T-cell (primary cell): ENCODE measurements around the gene EIPR1. TPM values are rescaled to one million over a fixed set of nuclear protein-coding genes. Genes with fewer than 3 reads are reported as not detected.
A peak's percentile ranks its signal among the peaks of the same experiment; 100 is the strongest.

ENCODE experiments used
- ATAC-seq, 4 experiments: fragments of 200-7000 bp in 3 of 4; fragments of 150-1000 bp in 1 of 4; cut with Tn5 transposase; replicated peaks in 1 of 4; 1 replicate in 3 of 4; 2 replicates in 1 of 4; pipeline ENCODE4 v1.10.0; 2021; ENCODE audit warnings: moderate library complexity in 3 of 4, mild to moderate bottlenecking in 2 of 4, moderate number of reproducible peaks in 1 of 4
- CTCF ChIA-PET, 2 donors: fragments of 300-600 bp; sonication (Branson Sonifier 250); formaldehyde crosslinking; loops; one replicate each; lab custom pipeline; 2022; ENCODE audit warnings: antibody characterized with exemption in 2 of 2; lab: Charles Lee
- POLR2A ChIA-PET, 2 donors: fragments of 300-600 bp; sonication (Branson Sonifier 250); formaldehyde crosslinking; loops; one replicate each; lab custom pipeline; 2022; ENCODE audit warnings: antibody characterized with exemption in 2 of 2; lab: Charles Lee
- DNase-seq, 35 experiments: peaks; one replicate each; pipeline versions ENCODE4 v3.0.0 to v3.0.0-alpha.2; 2013 to 2023
- H3K27ac ChIP-seq: one replicate; pipeline ENCODE4 v1.5.1; 2013; ENCODE audit warnings: low read length
- H3K27me3 ChIP-seq, 2 experiments: replicated peaks in 1 of 2; 1 replicate in 1 of 2; 2 replicates in 1 of 2; pipeline versions ENCODE4 v1.6.1 to v1.7.0; 2013; ENCODE audit warnings: low read length in 1 of 2, mixed read lengths in 1 of 2; ENCODE audit not compliant: control insufficient read depth in 2 of 2, insufficient read depth in 2 of 2; ENCODE audit errors: extremely low read depth in 1 of 2
- H3K36me3 ChIP-seq, 2 donors: 1 replicate in 1 of 2; 2 replicates in 1 of 2; pipeline versions ENCODE4 v1.6.1 to v1.7.0; 2013; ENCODE audit warnings: low read length in 1 of 2; ENCODE audit not compliant: control insufficient read depth in 2 of 2, insufficient read depth in 1 of 2; ENCODE audit errors: extremely low read depth in 1 of 2
- H3K4me1 ChIP-seq, 2 experiments: 1 replicate in 1 of 2; 2 replicates in 1 of 2; pipeline versions ENCODE4 v1.6.1 to v1.7.0; 2013; ENCODE audit warnings: low read length in 2 of 2, mixed read lengths in 1 of 2; ENCODE audit not compliant: insufficient read depth in 2 of 2, control insufficient read depth in 1 of 2; ENCODE audit errors: extremely low read depth in 1 of 2
- H3K4me3 ChIP-seq, 2 donors: 1 replicate in 1 of 2; 2 replicates in 1 of 2; pipeline versions ENCODE4 v1.5.1 to v1.7.0; 2013; ENCODE audit warnings: mild to moderate bottlenecking in 2 of 2, low read length in 1 of 2, moderate library complexity in 1 of 2; ENCODE audit not compliant: control insufficient read depth in 1 of 2; ENCODE audit errors: extremely low read depth in 1 of 2
- H3K9me3 ChIP-seq: 2 replicates; pipeline ENCODE4 v1.7.0; 2013
- H3K27ac Mint-ChIP-seq, 2 donors: one replicate each; pipeline ENCODE4 v1.8.0; 2020 to 2021; ENCODE audit warnings: mild to moderate bottlenecking in 2 of 2, mixed read lengths in 2 of 2
- H3K27me3 Mint-ChIP-seq, 2 donors: one replicate each; pipeline ENCODE4 v1.8.0; 2021 to 2022; ENCODE audit warnings: mixed read lengths in 2 of 2
- H3K36me3 Mint-ChIP-seq: one replicate; pipeline ENCODE4 v1.8.0; 2021; ENCODE audit warnings: mixed read lengths
- H3K4me1 Mint-ChIP-seq, 3 donors: one replicate each; pipeline ENCODE4 v1.8.0; 2020 to 2022; ENCODE audit warnings: mixed read lengths in 3 of 3, mild to moderate bottlenecking in 1 of 3
- H3K4me3 Mint-ChIP-seq, 3 donors: one replicate each; pipeline ENCODE4 v1.8.0; 2020 to 2022; ENCODE audit warnings: mild to moderate bottlenecking in 3 of 3, mixed read lengths in 3 of 3, moderate library complexity in 3 of 3
- H3K9me3 Mint-ChIP-seq, 3 donors: one replicate each; pipeline ENCODE4 v1.8.0; 2020 to 2022; ENCODE audit warnings: mixed read lengths in 3 of 3
- WGBS: methylation state at CpG from one replicate; pipeline ENCODE4 v1.1.5; 2013; ENCODE audit warnings: missing lambda C conversion rate; ENCODE audit not compliant: insufficient coverage; 5-methylcytosine and 5-hydroxymethylcytosine counted together
- total RNA-seq, 35 experiments: library from RNA in 6 of 35; stranded (reverse) in 6 of 35; fragments of 120-200 nt in 1 of 35; gene quantifications; one replicate each; pipeline versions ENCODE4 v1.2.1 to v1.2.4 and lab custom pipeline; 2013 to 2026

EIPR1 gene
- total RNA-seq, 5 donors from 2014 or later (not counting 1 experiment from before 2014, with no cell fraction given): 26.0 to 36.4 (median 27.8) TPM

GRCh38 chr2:3265471-3265870, 112.1 kb downstream of the EIPR1 start:
- Mint-ChIP-seq H3K4me3 (no peak overlapping the region), H3K4me1 (peaks cover 0 to 16% (median 4%) of the 10 kb centered on the region in 3 donors), H3K9me3 (no peaks in the 10 kb centered on the region), H3K27ac (no peak overlapping the region), H3K36me3 (peaks cover 38% of the 10 kb centered on the region), H3K27me3 (no peaks in the 10 kb centered on the region)
- POLR2A ChIA-PET: no interaction called here
- Histone ChIP-seq H3K9me3 (no peaks in the 10 kb centered on the region), H3K27ac (no peak overlapping the region), H3K36me3 (peaks cover 4 to 8% of the 10 kb centered on the region in 2 donors), H3K4me3 (no peak overlapping the region), H3K4me1 (no peaks in the 10 kb centered on the region), H3K27me3 (no peaks in the 10 kb centered on the region)
- no peak for ATAC-seq
- no peak for DNase-seq
- 81% methylated on average over 6 of the region's 8 CpGs for WGBS
- CTCF ChIA-PET: no interaction called here

GRCh38 chr2:3264010-3264744, 113.4 kb downstream of the EIPR1 start:
- WGBS: 75% methylated on average over 4 of the region's 12 CpGs

DNA sequence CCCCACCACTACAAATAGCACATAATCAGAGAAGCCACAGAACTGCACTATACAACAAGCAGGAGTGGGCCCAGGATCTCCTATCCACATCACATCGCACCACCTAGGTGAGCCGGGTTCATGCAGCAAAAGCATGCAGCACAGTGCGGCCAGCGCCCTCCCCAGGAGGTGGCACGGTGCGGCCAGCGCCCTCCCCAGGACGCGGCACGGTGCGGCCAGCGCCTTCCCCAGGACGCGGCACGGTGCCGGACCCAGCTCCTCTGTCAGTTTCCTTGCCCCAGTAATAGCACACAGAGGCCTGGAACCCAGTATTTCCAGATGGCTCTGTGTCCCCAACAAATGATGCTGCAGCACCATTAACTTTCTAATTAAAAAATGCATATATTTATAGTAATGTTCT, 114.1 kb downstream of the EIPR1 start:
- Mint-ChIP-seq H3K36me3 (peaks cover 39% of the 10 kb centered on the region), H3K27me3 (no peaks in the 10 kb centered on the region), H3K27ac (no peak overlapping the region), H3K9me3 (no peaks in the 10 kb centered on the region), H3K4me3 (no peak overlapping the region), H3K4me1 (peaks cover 0 to 16% (median 8%) of the 10 kb centered on the region in 3 donors)
- ATAC-seq (no peak), DNase-seq (no peak)
- Histone ChIP-seq H3K4me1 (no peaks in the 10 kb centered on the region), H3K27me3 (no peaks in the 10 kb centered on the region), H3K27ac (no peak overlapping the region), H3K9me3 (no peaks in the 10 kb centered on the region), H3K4me3 (no peak overlapping the region), H3K36me3 (peaks cover 4 to 8% of the 10 kb centered on the region in 2 donors)
- CTCF ChIA-PET: no interaction called here
- POLR2A ChIA-PET: no interaction called here
- 96% methylated on average over 14 of the region's 16 CpGs for WGBS

More at GRCh38 chr2:3264010-3264744, 113.4 kb downstream of the EIPR1 start:
- ATAC-seq: no peak
- H3K4me1 Mint-ChIP-seq: peaks cover 0 to 16% (median 8%) of the 10 kb centered on the region in 3 donors
- H3K9me3 Mint-ChIP-seq: no peaks in the 10 kb centered on the region
- H3K27ac Mint-ChIP-seq: no peak overlapping the region
- Histone ChIP-seq H3K9me3 (no peaks in the 10 kb centered on the region), H3K27me3 (no peaks in the 10 kb centered on the region), H3K4me3 (no peak overlapping the region), H3K36me3 (peaks cover 4 to 8% of the 10 kb centered on the region in 2 donors), H3K4me1 (no peaks in the 10 kb centered on the region), H3K27ac (no peak overlapping the region)
- ChIA-PET POLR2A (no interaction called here), CTCF (no interaction called here)
- no peaks in the 10 kb centered on the region for H3K27me3 Mint-ChIP-seq
- H3K4me3 Mint-ChIP-seq: no peak overlapping the region
- DNase-seq: no peak
- peaks cover 34% of the 10 kb centered on the region for H3K36me3 Mint-ChIP-seq

DNA sequence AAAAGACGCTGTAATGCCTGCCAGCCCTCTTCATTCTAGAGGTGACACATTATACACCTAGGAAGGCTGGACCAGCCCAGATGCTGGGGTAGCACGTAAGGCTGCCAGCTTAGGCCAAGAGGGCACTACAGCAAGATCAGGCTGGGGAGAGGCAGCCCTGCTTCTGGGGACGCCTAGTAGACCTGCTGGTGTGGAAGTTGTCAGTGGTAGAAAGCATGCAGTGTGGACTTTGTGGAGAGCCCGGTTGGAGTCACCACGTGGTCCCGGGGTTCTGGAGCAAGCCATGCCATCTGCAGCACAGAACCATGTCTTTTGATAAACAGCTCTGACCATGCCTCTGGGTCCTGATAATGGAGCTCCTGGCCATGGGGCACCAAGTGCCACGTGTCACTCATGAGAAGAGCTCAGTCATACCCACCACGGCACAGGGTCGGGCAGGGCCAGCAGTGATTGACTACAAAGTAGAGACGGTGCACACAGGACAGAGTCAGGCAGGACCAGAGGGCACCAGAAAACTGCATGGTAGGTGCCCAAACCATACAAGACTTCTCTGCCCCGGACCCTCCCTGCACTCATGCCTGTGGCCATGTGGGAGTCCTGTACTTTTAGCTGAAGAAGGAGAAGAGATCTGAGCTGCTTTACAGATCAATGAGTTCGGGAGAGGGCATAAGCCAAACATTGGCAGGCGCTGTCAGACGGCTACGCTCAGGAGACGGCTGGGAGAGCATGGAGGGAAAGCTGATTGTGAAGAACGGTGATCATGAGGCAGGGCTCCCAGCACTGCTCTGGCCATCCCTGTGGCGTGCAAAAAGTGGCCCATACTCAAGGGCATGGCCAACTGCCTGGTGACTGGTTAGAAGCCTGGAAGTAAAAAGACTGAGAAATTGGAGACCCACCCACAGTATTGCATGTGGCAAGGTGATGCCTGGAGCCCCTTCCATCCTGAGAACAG, 114.9 kb downstream of the EIPR1 start:
- DNase-seq (no peak), ATAC-seq (no peak)
- no peaks in the 10 kb centered on the region for H3K9me3 ChIP-seq
- H3K4me1 Mint-ChIP-seq: peaks cover 0 to 16% (median 8%) of the 10 kb centered on the region in 3 donors
- WGBS: 96% methylated on average over 12 of the region's 18 CpGs
- no peaks in the 10 kb centered on the region for H3K9me3 Mint-ChIP-seq
- peaks cover 4 to 8% of the 10 kb centered on the region in 2 donors for H3K36me3 ChIP-seq
- peaks cover 44% of the 10 kb centered on the region for H3K36me3 Mint-ChIP-seq
- no peaks in the 10 kb centered on the region for H3K4me1 ChIP-seq
- H3K27ac Mint-ChIP-seq: no peak overlapping the region
- POLR2A ChIA-PET: no interaction called here
- H3K27me3 Mint-ChIP-seq: no peaks in the 10 kb centered on the region
- CTCF ChIA-PET: no interaction called here
- no peak overlapping the region for H3K27ac ChIP-seq
- no peak overlapping the region for H3K4me3 Mint-ChIP-seq
- H3K27me3 ChIP-seq: no peaks in the 10 kb centered on the region
- no peak overlapping the region for H3K4me3 ChIP-seq

- CTCF ChIA-PET: no interaction called here
- peaks cover 57% of the 10 kb centered on the region for H3K36me3 Mint-ChIP-seq
- Histone ChIP-seq H3K4me3 (no peak overlapping the region), H3K36me3 (peaks cover 3 to 13% of the 10 kb centered on the region in 2 donors), H3K4me1 (no peaks in the 10 kb centered on the region), H3K27ac (no peak overlapping the region), H3K27me3 (no peaks in the 10 kb centered on the region), H3K9me3 (no peaks in the 10 kb centered on the region)
- peaks cover 0 to 14% (median 8%) of the 10 kb centered on the region in 3 donors for H3K4me1 Mint-ChIP-seq
- POLR2A ChIA-PET: no interaction called here
- H3K9me3 Mint-ChIP-seq: no peaks in the 10 kb centered on the region
- H3K4me3 Mint-ChIP-seq: no peak overlapping the region
- no peak overlapping the region for H3K27ac Mint-ChIP-seq
- ATAC-seq: no peak
- no peak for DNase-seq
- WGBS: 98% methylated on average over 6 of the region's 8 CpGs
- no peaks in the 10 kb centered on the region for H3K27me3 Mint-ChIP-seq
Measured at GRCh38 chr2:3261511-3261910, 116.1 kb downstream of the EIPR1 start.

DNA sequence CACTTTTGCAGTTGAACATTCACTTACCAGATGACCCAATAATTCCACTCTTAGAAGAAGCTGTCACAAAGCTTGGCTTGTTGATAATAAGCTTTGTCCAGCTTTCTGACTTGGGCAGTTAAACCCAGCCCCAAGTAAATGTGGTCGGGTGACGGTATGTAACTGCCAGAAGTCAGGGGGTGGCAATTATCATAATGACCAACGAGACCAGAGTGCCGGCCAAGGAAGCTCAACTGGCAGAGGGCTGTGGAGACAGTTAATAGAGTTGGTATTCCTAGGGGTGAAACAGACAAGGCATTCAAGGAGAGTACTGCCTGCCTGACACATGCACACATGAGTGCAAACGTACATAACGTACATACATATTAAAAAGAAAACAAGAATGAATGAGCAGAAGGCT, 116.7 kb downstream of the EIPR1 start:
- Mint-ChIP-seq H3K27ac (peak overlapping the region in 1 of 2 donors; percentile 44), H3K36me3 (peaks cover 57% of the 10 kb centered on the region)
- WGBS: 97% methylated on average over 4 of the region's 6 CpGs

More for the DNA sequence above, 116.7 kb downstream of the EIPR1 start:
- POLR2A ChIA-PET: no interaction called here
- H3K27ac ChIP-seq: no peak overlapping the region
- Mint-ChIP-seq H3K4me3 (no peak overlapping the region), H3K4me1 (peaks cover 0 to 9% (median 8%) of the 10 kb centered on the region in 3 donors), H3K9me3 (no peaks in the 10 kb centered on the region), H3K27me3 (no peaks in the 10 kb centered on the region)
- peaks cover 3 to 17% of the 10 kb centered on the region in 2 donors for H3K36me3 ChIP-seq
- H3K9me3 ChIP-seq: no peaks in the 10 kb centered on the region
- ATAC-seq (no peak), DNase-seq (no peak)
- no peaks in the 10 kb centered on the region for H3K4me1 ChIP-seq
- CTCF ChIA-PET: no interaction called here
- H3K4me3 ChIP-seq: no peak overlapping the region
- H3K27me3 ChIP-seq: no peaks in the 10 kb centered on the region
